IMR-90 (cell line): ENCODE results near the gene DLG3. TPM values are rescaled to one million over a fixed set of nuclear protein-coding genes. Genes with fewer than 3 reads are reported as not detected.
"Not testable (repeated sequence)": the region's sequence is repeated elsewhere in the genome, so short reads cannot be mapped to it uniquely, and the experiment has no call there.

Experiments used
- ATAC-seq: fragments of 200-7000 bp; cut with Tn5 transposase; 2 replicates; pipeline ENCODE4 v1.9.1; 2020; ENCODE audit warnings: low read depth, mild to moderate bottlenecking, moderate library complexity
- BruUV-seq: library from RNA; stranded (reverse); fragments of 400-500 nt; replicated peaks from 2 replicates; lab custom pipeline; 2021; lab: Mats Ljungman, UMichigan
- CTCF ChIA-PET: fragments of 300-600 bp; formaldehyde crosslinking; extraction: SDS; loops from one replicate; lab custom pipeline; 2021; ENCODE audit warnings: antibody characterized with exemption; lab: Yijun Ruan, JAX
- POLR2A ChIA-PET: fragments of 300-600 bp; sonication (Branson Sonifier 250); formaldehyde crosslinking; loops from one replicate; lab custom pipeline; 2022; ENCODE audit warnings: antibody characterized with exemption; ENCODE audit not compliant: unreplicated experiment; lab: Charles Lee
- DNase-seq: peaks from one replicate; pipeline ENCODE4 v3.0.0; 2013
- H2AFZ ChIP-seq: replicated peaks from 2 replicates; pipeline ENCODE3; 2013; ENCODE audit warnings: low read length, mild to moderate bottlenecking; ENCODE audit not compliant: poor library complexity
- H2AK5ac ChIP-seq: 2 replicates; pipeline ENCODE4 v1.6.1; 2013; ENCODE audit warnings: low read depth, low read length, inconsistent platforms
- H2AK9ac ChIP-seq: replicated peaks from 2 replicates; pipeline ENCODE3; 2013; ENCODE audit warnings: mild to moderate bottlenecking, low read depth, low read length, moderate library complexity; ENCODE audit not compliant: poor library complexity
- H2BK120ac ChIP-seq: 2 replicates; pipeline ENCODE4 v1.6.1; 2013; ENCODE audit warnings: low read depth, low read length, inconsistent platforms
- H2BK15ac ChIP-seq: 3 replicates; pipeline ENCODE4 v1.6.1; 2013; ENCODE audit warnings: low read depth, low read length, inconsistent platforms
- H2BK20ac ChIP-seq: 2 replicates; pipeline ENCODE4 v1.6.1; 2013; ENCODE audit warnings: low read depth, mild to moderate bottlenecking, inconsistent platforms, low read length, moderate library complexity
- H2BK5ac ChIP-seq: 2 replicates; pipeline ENCODE4 v1.6.1; 2013; ENCODE audit warnings: mild to moderate bottlenecking, low read depth, low read length, inconsistent platforms; ENCODE audit not compliant: poor library complexity, severe bottlenecking
- H3K14ac ChIP-seq: replicated peaks from 2 replicates; pipeline ENCODE4 v1.6.1; 2013; ENCODE audit warnings: low read depth, low read length, inconsistent platforms
- H3K18ac ChIP-seq: 2 replicates; pipeline ENCODE4 v1.6.1; 2013; ENCODE audit warnings: low read depth, low read length, control low read depth
- H3K23ac ChIP-seq: 2 replicates; pipeline ENCODE4 v1.6.1; 2013; ENCODE audit warnings: low read depth, low read length, inconsistent platforms
- H3K27ac ChIP-seq: 2 replicates; pipeline ENCODE4 v1.5.1; 2013; ENCODE audit warnings: mild to moderate bottlenecking, control low read depth, low read length; ENCODE audit not compliant: insufficient read depth
- H3K27me3 ChIP-seq: 2 replicates; pipeline ENCODE4 v1.6.1; 2013; ENCODE audit warnings: low read length; ENCODE audit not compliant: control insufficient read depth, insufficient read depth
- H3K36me3 ChIP-seq: 2 replicates; pipeline ENCODE4 v1.6.1; 2013; ENCODE audit warnings: low read length, mixed read lengths; ENCODE audit not compliant: control insufficient read depth, insufficient read depth
- H3K4ac ChIP-seq: 2 replicates; pipeline ENCODE4 v1.6.1; 2013; ENCODE audit warnings: low read depth, low read length, inconsistent platforms
- H3K4me1 ChIP-seq: 2 replicates; pipeline ENCODE4 v1.6.1; 2013; ENCODE audit warnings: low read length, mixed read lengths; ENCODE audit not compliant: control insufficient read depth, insufficient read depth
- H3K4me2 ChIP-seq: 2 replicates; pipeline ENCODE4 v1.6.1; 2013; ENCODE audit warnings: low read depth, mild to moderate bottlenecking, control low read depth, low read length, moderate library complexity
- H3K4me3 ChIP-seq: 2 replicates; pipeline ENCODE4 v1.5.1; 2013; ENCODE audit warnings: low read depth, mild to moderate bottlenecking, control low read depth, low read length, moderate library complexity; ENCODE audit not compliant: insufficient read depth
- H3K56ac ChIP-seq: 2 replicates; pipeline ENCODE4 v1.6.1; 2013; ENCODE audit warnings: low read length, inconsistent platforms; ENCODE audit not compliant: insufficient read depth; ENCODE audit errors: extremely low read depth
- H3K79me1 ChIP-seq, 2 experiments: 2 replicates each; pipeline ENCODE4 v1.6.1; 2013; ENCODE audit warnings: low read length in 2 of 2, inconsistent platforms in 1 of 2, low read depth in 1 of 2
- H3K9ac ChIP-seq: 2 replicates; pipeline ENCODE4 v1.6.1; 2013; ENCODE audit warnings: low read depth, low read length, control low read depth
- H3K9me1 ChIP-seq: 2 replicates; pipeline ENCODE4 v1.6.1; 2013; ENCODE audit warnings: low read length, inconsistent platforms; ENCODE audit not compliant: insufficient read depth
- H3K9me3 ChIP-seq: 2 replicates; pipeline ENCODE4 v1.6.1; 2013; ENCODE audit warnings: low read length; ENCODE audit not compliant: control insufficient read depth, insufficient read depth
- H4K20me1 ChIP-seq: 2 replicates; pipeline ENCODE4 v1.6.1; 2013; ENCODE audit warnings: low read length, inconsistent platforms; ENCODE audit not compliant: insufficient read depth
- H4K5ac ChIP-seq: 2 replicates; pipeline ENCODE4 v1.6.1; 2013; ENCODE audit warnings: mild to moderate bottlenecking, low read depth, low read length, control low read depth
- H4K8ac ChIP-seq, 2 experiments: 2 replicates each; pipeline ENCODE4 v1.6.1; 2013; ENCODE audit warnings: low read depth in 2 of 2, low read length in 2 of 2, control low read depth in 1 of 2, inconsistent platforms in 1 of 2
- H4K91ac ChIP-seq: 2 replicates; pipeline ENCODE4 v1.6.1; 2013; ENCODE audit warnings: low read depth, low read length, inconsistent platforms; ENCODE audit not compliant: insufficient read depth
- CEBPB ChIP-seq: IDR thresholded peaks from 2 replicates; pipeline ENCODE4 v1.6.1; 2012; ENCODE audit warnings: low read depth, low read length, improper control_type of control experiment
- MAFK ChIP-seq: IDR thresholded peaks from 2 replicates; pipeline ENCODE4 v1.6.1; 2012; ENCODE audit warnings: low read depth, low read length, improper control_type of control experiment
- WGBS, 2 experiments: methylation state at CpG; one replicate each; pipeline versions ENCODE4 v1.1.5 to v1.1.7; 2013; ENCODE audit warnings: missing lambda C conversion rate in 2 of 2; ENCODE audit not compliant: insufficient read length in 1 of 2; ENCODE audit errors: extremely low coverage in 2 of 2; 5-methylcytosine and 5-hydroxymethylcytosine counted together
- dilution Hi-C: fragments of 300-500 bp; cut with HindIII; formaldehyde crosslinking; loops from one replicate; pipeline ENCODE4 v1.14.3; 2018; ENCODE audit warnings: low sequenced_read_pairs; ENCODE audit not compliant: unreplicated experiment
- in situ Hi-C: fragments of 300-500 bp; cut with MboI; formaldehyde crosslinking; loops from 3 replicates; pipeline ENCODE4 v1.14.3; 2019; ENCODE audit warnings: low sequenced_read_pairs, inconsistent platforms, mixed read lengths
- intact Hi-C: fragments of 100-400 bp; cut with micrococcal nuclease; formaldehyde crosslinking; loops from 2 replicates; pipeline ENCODE4 v1.10.0; 2022
- polyA plus RNA-seq, 3 experiments: library from polyadenylated mRNA; depleted of rRNA; stranded (reverse); fragments of >200 nt; gene quantifications; 2 replicates each; pipeline ENCODE4 v1.2.3, GENCODE V29; 2012; ENCODE audit warnings: low replicate concordance in 1 of 3
- total RNA-seq: library from RNA; depleted of rRNA; stranded (reverse); fragments of >200 nt; gene quantifications from 2 replicates; pipeline ENCODE4 v1.2.3, GENCODE V29; 2012

Gene DLG3
- total and polyA plus RNA-seq, 2 of the 4 experiments (the other 2 are of a cell fraction) = 11.0 to 27.1 TPM

- H3K27ac ChIP-seq = no peak overlapping the region
- in situ Hi-C loops = no loop called here
- peak overlapping the region; percentile 16; the same call in 1 of the 2 replicates for H3K4me2 ChIP-seq
- no peak overlapping the region for H3K14ac ChIP-seq
- ChIA-PET CTCF (no interaction called here), POLR2A (no interaction called here)
- no peak for TF ChIP-seq MAFK
- peak; percentile 47; the same call in 1 of the 2 replicates for TF ChIP-seq CEBPB
- H3K4me3 ChIP-seq = no peak overlapping the region
- peak; percentile 16 for DNase-seq
- H2BK120ac ChIP-seq = peak overlapping the region; percentile 44; the same call in 1 of the 2 replicates
- dilution Hi-C loops = no loop called here
- 0 out of 2 replicates have a peak overlapping the region, but pooled peaks have one; percentile 6 for H3K18ac ChIP-seq
- BruUV-seq = no TSS peak
- H3K27me3 ChIP-seq = no peaks in the 10 kb centered on the region
- 80% methylated on average over 1 of the region's 4 CpGs; no CpG with 5 or more reads in 1 of the 2 experiments for WGBS, 2 experiments
- intact Hi-C loops = no loop called here
- H2BK20ac ChIP-seq = no peak overlapping the region
- H3K9me1 ChIP-seq = no peaks in the 10 kb centered on the region
- H3K23ac ChIP-seq = no peak overlapping the region
- no peaks in the 10 kb centered on the region for H3K4me1 ChIP-seq
- H2AK9ac ChIP-seq = no peak overlapping the region
- H2AFZ ChIP-seq = no peak overlapping the region
- ATAC-seq = no peak
- peak overlapping the region; percentile 72; the same call in 1 of the 2 replicates for H4K5ac ChIP-seq
- H4K8ac ChIP-seq = no peak overlapping the region
- H3K36me3 ChIP-seq = no peaks in the 10 kb centered on the region; the same call in 1 of the 2 replicates
- H3K9ac ChIP-seq = no peak overlapping the region
- no peak overlapping the region for H2BK15ac ChIP-seq
- no peaks in the 10 kb centered on the region for H3K9me3 ChIP-seq
- H2AK5ac ChIP-seq = no peak overlapping the region
- H4K20me1 ChIP-seq = no peaks in the 10 kb centered on the region
- no peak overlapping the region for H4K91ac ChIP-seq
- H3K79me1 ChIP-seq = no peaks in the 10 kb centered on the region
- no peak overlapping the region for H3K4ac ChIP-seq
- peak overlapping the region; percentile 38 for H2BK5ac ChIP-seq
- no peak overlapping the region for H3K56ac ChIP-seq
These were observed 45.7 kb upstream of the DLG3 start for GRCh38 chrX:70398899-70399298.

GRCh38 chrX:70400181-70400580 lies 44.5 kb upstream of the DLG3 start:
- CTCF ChIA-PET, H3K9ac ChIP-seq, ATAC-seq, H3K36me3 ChIP-seq, H3K18ac ChIP-seq, H2AK9ac ChIP-seq, H3K27ac ChIP-seq, H3K9me3 ChIP-seq, DNase-seq, in situ Hi-C loops, H2BK120ac ChIP-seq, H3K27me3 ChIP-seq, H3K23ac ChIP-seq, H2AK5ac ChIP-seq, H2AFZ ChIP-seq, H3K9me1 ChIP-seq, H3K4me2 ChIP-seq, BruUV-seq, H3K56ac ChIP-seq, H2BK15ac ChIP-seq, H4K5ac ChIP-seq, H3K14ac ChIP-seq, intact Hi-C loops, H3K4me1 ChIP-seq, H3K4ac ChIP-seq, H4K20me1 ChIP-seq, H2BK20ac ChIP-seq, dilution Hi-C loops, H4K91ac ChIP-seq, H3K4me3 ChIP-seq, H4K8ac ChIP-seq, H3K79me1 ChIP-seq, H2BK5ac ChIP-seq, POLR2A ChIA-PET: not testable (repeated sequence)
- WGBS, 2 experiments = no CpG with 5 or more reads among the region's 3 CpGs
